Activated naive CD8-positive, alpha-beta T cell treated with anti-CD3 and anti-CD28 coated beads, Interleukin-2, amount 50 U/mL, for 24 hours (primary cell): ENCODE results near the gene OPCML.

ENCODE experiments used
- ATAC-seq: fragments of 150-1000 bp; cut with Tn5 transposase; one replicate; pipeline ENCODE4 v1.10.0; 2021
- DNase-seq: peaks from one replicate; pipeline ENCODE4 v3.0.0; 2021
- H3K27ac Mint-ChIP-seq: one replicate; pipeline ENCODE4 v1.8.0; 2021; ENCODE audit warnings: mild to moderate bottlenecking, mixed read lengths
- H3K27me3 Mint-ChIP-seq: one replicate; pipeline ENCODE4 v1.8.0; 2021; ENCODE audit warnings: mixed read lengths
- H3K36me3 Mint-ChIP-seq: one replicate; pipeline ENCODE4 v1.8.0; 2021; ENCODE audit warnings: low read depth, mixed read lengths
- H3K4me1 Mint-ChIP-seq: one replicate; pipeline ENCODE4 v1.8.0; 2021; ENCODE audit warnings: mixed read lengths
- H3K4me3 Mint-ChIP-seq: one replicate; pipeline ENCODE4 v1.8.0; 2021; ENCODE audit warnings: mild to moderate bottlenecking, moderate library complexity, mixed read lengths
- H3K9me3 Mint-ChIP-seq: one replicate; pipeline ENCODE4 v1.8.0; 2021; ENCODE audit warnings: mixed read lengths

The OPCML gene

DNA sequence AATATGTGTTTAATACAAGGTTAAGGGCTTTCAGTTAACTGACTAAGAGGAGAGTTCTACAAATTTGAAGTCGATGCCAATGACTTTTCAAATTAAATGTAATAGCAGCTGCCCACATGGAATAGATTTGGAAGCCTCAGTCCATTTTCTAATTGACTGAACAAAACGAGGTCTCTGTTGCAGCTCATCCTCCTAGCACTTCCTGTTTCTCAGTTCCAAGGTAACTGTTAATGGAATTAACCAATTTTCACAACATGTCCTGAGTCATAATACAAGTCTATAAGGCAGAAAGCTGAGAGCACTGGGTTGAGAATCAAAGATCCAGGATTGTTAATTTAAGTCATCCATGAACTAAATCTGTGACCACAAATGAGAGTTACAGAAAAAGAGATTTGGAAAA lies 177.2 kb downstream of the OPCML start:
- Mint-ChIP-seq H3K27me3 (no peaks in the 10 kb centered on the region), H3K36me3 (no peaks in the 10 kb centered on the region), H3K9me3 (no peaks in the 10 kb centered on the region), H3K4me3 (no peak overlapping the region), H3K27ac (no peak overlapping the region), H3K4me1 (no peaks in the 10 kb centered on the region)
- DNase-seq, result no peak
- ATAC-seq, result no peak

DNA sequence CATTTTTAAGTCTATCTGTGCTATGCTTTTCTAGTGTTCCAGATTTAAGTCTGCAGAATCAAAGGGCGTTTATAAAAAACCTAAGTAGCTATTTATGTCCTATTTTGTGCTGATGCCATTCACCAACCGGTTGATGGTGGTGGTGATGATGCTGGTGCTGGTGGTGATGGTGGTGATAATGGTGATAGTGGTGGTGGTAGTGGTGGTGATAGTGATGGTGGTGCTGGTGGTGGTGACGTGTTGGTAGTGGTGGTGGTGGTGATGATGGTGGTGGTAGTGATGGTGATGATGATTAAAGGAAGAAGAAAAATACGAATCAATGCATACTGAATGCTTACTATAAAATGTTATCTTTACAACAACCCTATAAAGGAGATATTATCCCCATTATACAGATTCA lies 178.2 kb downstream of the OPCML start:
- no peak for ATAC-seq
- no peaks in the 10 kb centered on the region for H3K36me3 Mint-ChIP-seq
- no peaks in the 10 kb centered on the region for H3K4me1 Mint-ChIP-seq
- no peak overlapping the region for H3K27ac Mint-ChIP-seq
- no peaks in the 10 kb centered on the region for H3K9me3 Mint-ChIP-seq
- no peak overlapping the region for H3K4me3 Mint-ChIP-seq
- DNase-seq, result no peak
- H3K27me3 Mint-ChIP-seq, result no peaks in the 10 kb centered on the region

DNA sequence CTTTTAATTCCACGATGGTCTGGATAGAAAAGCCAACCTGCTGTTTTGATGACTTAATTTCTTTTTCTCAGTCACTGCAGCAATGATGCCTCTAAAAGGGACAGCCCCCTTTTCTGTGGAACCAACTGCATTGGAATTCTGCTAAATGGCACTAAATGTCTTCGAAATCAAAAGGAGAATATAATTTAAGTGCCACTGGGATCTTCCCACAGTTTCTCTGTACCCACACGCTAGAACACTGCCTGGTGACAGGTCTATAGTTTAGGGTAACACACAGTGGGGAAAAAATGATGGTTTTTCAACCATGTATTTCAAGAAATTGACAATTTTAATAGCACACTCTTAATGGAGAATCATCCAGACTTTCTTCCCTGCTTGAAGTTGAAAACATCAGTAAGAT lies 182.3 kb downstream of the OPCML start:
- Mint-ChIP-seq H3K4me3 (no peak overlapping the region), H3K9me3 (no peaks in the 10 kb centered on the region)
- no peak for DNase-seq

DNA sequence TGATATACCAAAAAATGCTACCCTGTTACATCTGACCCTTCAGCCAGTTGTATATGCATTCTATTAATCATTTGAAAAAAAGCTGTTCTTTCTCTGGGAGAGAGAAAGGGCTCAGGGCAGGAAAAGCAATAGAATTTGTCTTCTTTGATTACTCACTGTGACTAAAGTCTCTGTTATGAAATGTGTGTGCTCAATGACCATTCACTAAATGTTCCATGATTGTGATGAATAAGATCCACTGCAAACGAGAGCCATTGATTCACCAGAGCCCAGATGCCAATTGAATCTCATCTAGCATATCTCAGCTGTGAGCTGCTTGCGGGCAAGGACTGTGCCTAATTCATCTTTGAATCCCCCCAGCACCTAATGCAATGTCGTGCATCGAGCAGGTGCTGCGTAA lies 184.3 kb downstream of the OPCML start:
- no peaks in the 10 kb centered on the region for H3K27me3 Mint-ChIP-seq
- DNase-seq, result no peak
- H3K9me3 Mint-ChIP-seq, result peaks cover 7% of the 10 kb centered on the region
- H3K4me3 Mint-ChIP-seq, result no peak overlapping the region
- no peak for ATAC-seq
- no peaks in the 10 kb centered on the region for H3K4me1 Mint-ChIP-seq
- no peak overlapping the region for H3K27ac Mint-ChIP-seq
- no peaks in the 10 kb centered on the region for H3K36me3 Mint-ChIP-seq

More for the DNA sequence above, 182.3 kb downstream of the OPCML start:
- ATAC-seq, result no peak
- Mint-ChIP-seq H3K27me3 (no peaks in the 10 kb centered on the region), H3K27ac (no peak overlapping the region), H3K4me1 (no peaks in the 10 kb centered on the region), H3K36me3 (no peaks in the 10 kb centered on the region)

DNA sequence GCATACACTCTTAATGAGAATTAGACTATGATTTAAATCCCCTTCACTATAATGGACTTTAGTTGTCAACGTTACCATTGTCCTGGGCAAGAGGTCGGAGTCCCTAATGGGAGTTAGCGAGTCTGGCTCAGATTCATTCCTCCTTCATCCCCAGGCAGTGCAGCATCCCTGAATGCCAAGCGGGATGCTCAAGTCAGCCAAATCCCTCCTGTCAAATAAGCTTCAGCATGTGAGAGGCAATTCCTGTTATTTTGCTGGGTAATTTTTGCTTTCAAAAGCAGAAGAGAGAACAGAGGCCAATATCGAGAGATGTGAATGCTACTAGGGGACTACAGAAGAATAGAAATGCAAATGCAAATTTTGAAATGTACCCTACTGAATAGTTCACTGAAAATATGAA lies 186.2 kb downstream of the OPCML start:
- Mint-ChIP-seq H3K36me3 (no peaks in the 10 kb centered on the region), H3K27ac (no peak overlapping the region), H3K27me3 (no peaks in the 10 kb centered on the region), H3K9me3 (peaks cover 7% of the 10 kb centered on the region), H3K4me1 (no peaks in the 10 kb centered on the region), H3K4me3 (no peak overlapping the region)
- no peak for DNase-seq
- ATAC-seq, result no peak

DNA sequence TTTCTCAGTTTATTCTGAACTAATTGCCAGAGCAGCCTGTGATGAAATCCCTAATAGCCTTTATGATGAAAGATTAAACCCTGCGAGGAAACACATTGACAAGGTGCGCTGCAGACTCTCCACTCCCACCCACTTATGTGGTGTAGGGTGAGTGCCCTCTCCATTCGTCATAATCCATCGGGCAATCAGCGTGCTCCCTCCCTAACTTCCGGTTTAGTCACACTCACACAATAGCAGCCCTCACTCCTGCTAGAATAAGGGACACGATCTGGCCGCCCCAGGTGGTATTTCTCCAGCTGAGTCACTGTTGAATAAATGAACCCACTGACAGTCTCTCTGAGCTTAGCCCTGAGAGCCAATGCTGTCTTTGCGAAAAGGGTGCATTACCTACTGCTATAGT lies 188.3 kb downstream of the OPCML start:
- no peaks in the 10 kb centered on the region for H3K27me3 Mint-ChIP-seq
- H3K9me3 Mint-ChIP-seq, result peaks cover 7% of the 10 kb centered on the region
- no peaks in the 10 kb centered on the region for H3K4me1 Mint-ChIP-seq
- H3K27ac Mint-ChIP-seq, result no peak overlapping the region
- ATAC-seq, result no peak
- no peak for DNase-seq
- no peak overlapping the region for H3K4me3 Mint-ChIP-seq
- H3K36me3 Mint-ChIP-seq, result no peaks in the 10 kb centered on the region

DNA sequence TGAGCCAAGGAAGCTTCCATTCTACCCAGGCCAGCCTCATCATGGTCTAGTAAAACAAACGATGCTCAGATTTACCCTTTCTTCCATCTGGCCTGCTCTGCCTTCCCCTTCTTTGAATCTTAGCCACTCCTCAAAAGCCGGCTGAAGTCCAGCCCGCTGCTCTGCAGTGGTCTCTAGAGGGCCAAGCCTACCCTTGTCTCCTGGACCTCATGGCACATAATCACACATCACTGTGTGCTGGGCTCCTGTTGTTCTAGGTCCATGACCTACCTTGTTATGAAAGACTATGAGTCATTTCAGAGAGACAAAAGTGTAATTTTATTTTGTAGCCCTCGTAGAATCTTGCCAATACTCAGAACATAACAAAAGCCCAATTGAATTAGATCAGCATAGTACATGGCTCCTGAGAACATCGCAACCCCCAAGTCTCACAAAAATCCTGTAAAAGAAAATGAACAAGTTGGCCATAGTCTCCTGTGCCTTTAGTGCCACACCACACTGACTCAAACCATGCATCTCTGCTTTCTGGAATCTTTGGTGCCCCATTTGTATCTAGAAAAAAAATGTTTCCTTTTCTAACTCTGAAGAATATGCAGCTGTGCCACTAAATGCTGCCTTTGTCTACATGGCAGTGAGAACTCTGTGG lies 192.7 kb downstream of the OPCML start:
- H3K36me3 Mint-ChIP-seq, result no peaks in the 10 kb centered on the region
- no peaks in the 10 kb centered on the region for H3K27me3 Mint-ChIP-seq
- ATAC-seq (no peak), DNase-seq (no peak)
- H3K9me3 Mint-ChIP-seq, result peaks cover 4% of the 10 kb centered on the region
- no peaks in the 10 kb centered on the region for H3K4me1 Mint-ChIP-seq
- no peak overlapping the region for H3K27ac Mint-ChIP-seq
- H3K4me3 Mint-ChIP-seq, result no peak overlapping the region

DNA sequence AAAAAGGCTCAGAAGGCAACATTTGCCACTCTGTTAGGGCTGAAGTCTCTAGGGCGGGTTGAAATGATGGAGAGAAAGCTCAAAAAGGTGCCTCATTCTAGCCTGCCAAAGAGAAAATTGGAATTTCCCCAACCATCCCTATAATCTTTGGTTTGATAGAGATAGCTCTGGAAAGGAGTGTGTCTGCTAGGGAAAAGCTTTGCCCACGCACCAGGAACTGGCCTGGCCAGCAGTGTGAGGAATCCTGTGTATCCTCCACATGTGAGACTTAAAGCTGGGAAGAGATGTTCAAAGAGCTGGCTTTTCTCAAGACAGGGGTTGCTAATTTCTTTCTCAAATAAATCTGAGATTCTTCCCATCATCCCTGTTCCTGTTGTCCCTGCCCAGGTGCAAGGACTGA lies 193.7 kb downstream of the OPCML start:
- H3K4me3 Mint-ChIP-seq, result no peak overlapping the region
- H3K27me3 Mint-ChIP-seq, result no peaks in the 10 kb centered on the region
- no peak overlapping the region for H3K27ac Mint-ChIP-seq
- no peaks in the 10 kb centered on the region for H3K36me3 Mint-ChIP-seq
- H3K4me1 Mint-ChIP-seq, result no peaks in the 10 kb centered on the region
- no peaks in the 10 kb centered on the region for H3K9me3 Mint-ChIP-seq
- no peak for DNase-seq
- no peak for ATAC-seq

DNA sequence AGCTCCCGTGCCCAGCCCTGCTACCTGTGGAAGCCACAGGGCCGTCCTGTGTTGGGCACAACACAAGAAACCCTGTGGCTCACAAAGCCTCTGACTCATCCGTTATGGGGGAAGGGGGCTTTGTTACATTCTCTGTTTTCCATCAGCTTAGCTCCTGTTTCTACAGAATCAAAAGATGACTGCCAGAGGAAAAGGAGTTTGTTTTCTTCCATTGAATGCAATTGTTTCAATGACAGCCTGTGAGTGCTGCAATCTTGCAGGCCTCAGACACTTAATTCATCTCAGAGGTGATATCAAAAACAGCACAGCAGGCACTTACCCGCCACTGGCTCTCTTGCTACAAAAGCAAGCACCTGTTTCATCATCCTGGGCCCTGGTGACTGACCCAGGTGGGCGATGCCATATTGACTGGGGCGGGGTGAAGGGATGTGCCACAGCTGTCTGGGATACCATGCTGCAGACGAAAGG lies 194.3 kb downstream of the OPCML start:
- no peak for DNase-seq
- no peak overlapping the region for H3K4me3 Mint-ChIP-seq
- H3K36me3 Mint-ChIP-seq, result no peaks in the 10 kb centered on the region
- H3K27me3 Mint-ChIP-seq, result no peaks in the 10 kb centered on the region
- no peaks in the 10 kb centered on the region for H3K9me3 Mint-ChIP-seq
- H3K27ac Mint-ChIP-seq, result no peak overlapping the region
- H3K4me1 Mint-ChIP-seq, result no peaks in the 10 kb centered on the region
- ATAC-seq, result no peak

DNA sequence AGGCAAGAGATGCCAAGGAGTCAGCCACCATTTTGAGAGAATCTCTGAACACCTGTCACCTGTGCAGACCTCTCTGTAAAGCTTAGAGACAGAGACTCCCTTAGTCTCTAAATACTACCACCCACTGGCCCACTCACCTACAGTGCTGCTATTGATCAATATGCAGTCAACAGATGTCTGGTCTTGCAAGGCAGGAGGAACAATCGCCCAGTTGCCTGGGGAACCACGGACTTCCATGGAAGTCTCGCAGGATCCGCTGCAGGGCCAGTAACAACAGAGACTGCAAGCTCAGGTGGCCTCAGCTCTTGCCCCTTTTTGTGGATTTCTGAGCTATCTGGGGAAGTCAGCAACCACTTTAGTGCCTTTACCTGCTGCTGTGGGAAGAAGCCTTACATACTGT lies 195.1 kb downstream of the OPCML start:
- no peaks in the 10 kb centered on the region for H3K4me1 Mint-ChIP-seq
- no peaks in the 10 kb centered on the region for H3K36me3 Mint-ChIP-seq
- H3K27ac Mint-ChIP-seq, result no peak overlapping the region
- DNase-seq (no peak), ATAC-seq (no peak)
- no peaks in the 10 kb centered on the region for H3K27me3 Mint-ChIP-seq
- H3K4me3 Mint-ChIP-seq, result no peak overlapping the region
- H3K9me3 Mint-ChIP-seq, result no peaks in the 10 kb centered on the region

DNA sequence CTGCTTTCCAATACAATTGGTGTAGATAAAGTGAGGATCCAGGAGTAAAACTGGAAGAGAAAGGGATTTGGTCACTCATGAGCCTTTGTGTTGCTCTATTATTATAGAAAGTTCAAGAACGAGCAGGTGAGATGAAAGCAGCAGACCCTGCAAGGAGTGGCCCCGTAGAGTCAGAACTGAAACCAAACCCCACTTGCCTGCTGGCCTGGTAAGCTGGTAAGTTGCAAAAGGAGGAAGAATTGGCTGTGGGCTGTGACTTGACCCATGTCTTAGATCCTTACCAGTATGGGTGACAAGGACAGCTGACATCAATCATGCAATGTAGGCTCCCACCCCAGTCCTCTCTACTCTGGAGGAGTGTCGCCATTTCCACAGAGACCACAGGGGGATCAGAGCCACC lies 201.3 kb downstream of the OPCML start:
- H3K27ac Mint-ChIP-seq, result no peak overlapping the region
- no peak for ATAC-seq

DNA sequence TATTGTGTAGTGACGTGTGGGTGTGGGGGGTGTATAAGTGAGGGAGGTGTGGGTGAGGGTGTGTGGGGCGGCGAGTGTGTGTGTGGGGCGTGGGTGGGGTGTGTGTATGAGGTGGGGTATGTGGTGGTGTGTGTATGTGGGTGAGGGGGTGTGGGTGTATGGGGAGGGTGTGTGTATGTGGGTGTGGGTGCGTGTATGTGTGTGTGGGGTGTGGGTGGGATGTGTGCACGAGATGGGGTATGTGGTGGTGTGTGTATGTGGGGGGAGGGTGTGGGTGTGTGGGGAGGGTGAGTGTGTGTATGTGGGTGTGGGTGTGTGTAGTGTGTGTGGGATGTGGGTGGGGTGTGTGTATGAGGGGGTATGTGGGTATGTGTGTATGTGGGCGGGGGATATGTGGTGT lies 205.5 kb downstream of the OPCML start:
- ATAC-seq, result no peak
- H3K36me3 Mint-ChIP-seq, result no peaks in the 10 kb centered on the region
- DNase-seq, result no peak
- no peaks in the 10 kb centered on the region for H3K4me1 Mint-ChIP-seq
- no peaks in the 10 kb centered on the region for H3K9me3 Mint-ChIP-seq
- H3K27ac Mint-ChIP-seq, result no peak overlapping the region
- H3K27me3 Mint-ChIP-seq, result peaks cover 2% of the 10 kb centered on the region
- no peak overlapping the region for H3K4me3 Mint-ChIP-seq

More for the DNA sequence above, 201.3 kb downstream of the OPCML start:
- no peak overlapping the region for H3K4me3 Mint-ChIP-seq
- no peaks in the 10 kb centered on the region for H3K4me1 Mint-ChIP-seq
- no peak for DNase-seq
- no peaks in the 10 kb centered on the region for H3K9me3 Mint-ChIP-seq
- H3K36me3 Mint-ChIP-seq, result no peaks in the 10 kb centered on the region
- peaks cover 2% of the 10 kb centered on the region for H3K27me3 Mint-ChIP-seq

DNA sequence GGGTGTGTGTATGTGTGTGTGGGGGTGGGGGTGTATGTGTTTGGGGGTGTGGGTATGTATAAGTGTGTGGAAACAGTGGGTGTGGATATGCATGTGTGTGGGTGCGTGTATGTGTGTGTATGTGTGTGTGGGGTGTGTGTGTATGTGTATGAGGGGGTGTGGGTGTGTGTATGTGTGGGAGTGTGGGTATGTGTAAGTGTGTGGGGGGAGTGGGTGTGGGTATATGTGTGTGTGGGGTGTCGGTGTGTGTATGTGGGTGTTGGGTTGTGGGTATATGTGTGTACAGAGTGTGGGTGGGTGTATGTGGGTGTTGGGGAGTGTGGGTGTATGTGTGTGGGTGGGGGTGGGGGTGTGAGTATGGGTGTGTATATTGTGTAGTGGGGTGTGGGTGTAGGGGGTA lies 206.0 kb downstream of the OPCML start:
- Mint-ChIP-seq H3K9me3 (no peaks in the 10 kb centered on the region), H3K4me1 (no peaks in the 10 kb centered on the region), H3K4me3 (no peak overlapping the region), H3K27ac (no peak overlapping the region), H3K27me3 (peaks cover 3% of the 10 kb centered on the region), H3K36me3 (no peaks in the 10 kb centered on the region)
- DNase-seq, result no peak
- no peak for ATAC-seq

DNA sequence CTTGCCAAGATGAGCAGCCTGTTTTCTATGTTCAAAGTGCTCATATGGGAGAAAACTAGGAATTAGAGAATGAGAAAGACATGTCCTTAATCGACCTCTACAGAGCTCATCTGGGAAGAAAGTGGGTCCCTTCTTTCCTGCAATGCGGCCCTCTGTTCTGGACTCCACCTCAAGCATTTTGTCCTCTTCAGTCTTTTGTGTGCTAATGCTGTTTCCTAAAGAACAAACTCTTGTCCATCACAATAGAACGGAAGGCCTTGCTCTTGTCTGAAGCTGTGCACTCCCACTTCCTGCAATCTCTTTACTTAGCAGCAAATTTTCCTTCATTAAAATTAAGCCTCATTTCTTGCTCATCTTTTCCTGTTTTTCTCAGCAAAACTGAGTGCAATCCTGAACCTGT lies 206.6 kb downstream of the OPCML start:
- H3K4me1 Mint-ChIP-seq, result no peaks in the 10 kb centered on the region
- DNase-seq (no peak), ATAC-seq (no peak)
- no peaks in the 10 kb centered on the region for H3K36me3 Mint-ChIP-seq
- H3K9me3 Mint-ChIP-seq, result no peaks in the 10 kb centered on the region
- H3K27ac Mint-ChIP-seq, result no peak overlapping the region
- no peak overlapping the region for H3K4me3 Mint-ChIP-seq
- H3K27me3 Mint-ChIP-seq, result peaks cover 5% of the 10 kb centered on the region

DNA sequence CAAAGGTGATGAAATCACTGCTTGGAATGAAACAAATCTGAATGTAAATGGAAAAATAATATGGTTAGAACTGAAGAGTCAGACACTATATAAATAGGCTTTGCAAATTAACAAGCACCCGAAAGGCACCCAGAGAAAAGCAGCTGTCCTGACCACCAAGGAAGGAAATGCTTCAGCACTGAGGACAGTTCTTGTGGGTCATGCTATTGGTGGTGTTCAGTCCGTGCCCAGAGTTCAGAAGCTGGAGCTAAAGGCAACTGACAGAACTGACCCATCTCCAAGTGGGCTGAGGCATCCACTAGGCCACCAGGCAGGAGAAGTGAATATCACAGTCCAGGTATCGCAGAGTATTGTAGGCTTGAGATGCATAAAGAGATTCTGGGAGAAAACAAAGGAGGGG lies 208.9 kb downstream of the OPCML start:
- Mint-ChIP-seq H3K36me3 (no peaks in the 10 kb centered on the region), H3K9me3 (no peaks in the 10 kb centered on the region), H3K4me3 (no peak overlapping the region), H3K27ac (no peak overlapping the region), H3K27me3 (peaks cover 5% of the 10 kb centered on the region), H3K4me1 (no peaks in the 10 kb centered on the region)
- DNase-seq (no peak), ATAC-seq (no peak)

DNA sequence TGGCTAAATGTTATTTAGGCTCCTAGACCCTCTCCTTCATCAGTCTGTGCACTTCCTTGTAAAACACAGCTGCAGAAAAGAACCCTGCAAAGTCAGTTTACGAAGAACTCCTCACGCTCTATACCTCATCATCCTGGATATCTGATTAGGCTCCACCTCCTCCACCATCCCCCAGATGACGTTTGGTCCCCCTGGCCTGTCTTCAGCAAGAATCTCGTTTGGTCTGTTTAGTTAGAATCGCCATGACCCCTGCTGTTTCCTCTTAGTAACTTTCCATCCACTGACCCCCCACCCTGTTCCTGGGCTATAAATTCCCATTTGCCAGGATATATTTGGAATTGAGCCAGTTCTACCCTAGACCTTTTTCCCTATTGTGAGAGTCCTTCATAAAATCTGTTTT lies 214.1 kb downstream of the OPCML start:
- Mint-ChIP-seq H3K4me3 (no peak overlapping the region), H3K36me3 (no peaks in the 10 kb centered on the region), H3K27me3 (peaks cover 4% of the 10 kb centered on the region), H3K27ac (no peak overlapping the region), H3K4me1 (no peaks in the 10 kb centered on the region), H3K9me3 (no peaks in the 10 kb centered on the region)
- DNase-seq (no peak), ATAC-seq (no peak)
